Stimulated activated CD8-positive, alpha-beta memory T cell treated with anti-CD3 and anti-CD28 coated beads, Interleukin-2, amount 100 ng/mL, for 48 hours (primary cell): ENCODE measurements around the gene FCN1.

ENCODE experiments used
- DNase-seq, 2 donors: peaks; one replicate each; pipeline ENCODE4 v3.0.0-alpha.2; 2020; ENCODE audit warnings: low read depth in 2 of 2

The FCN1 gene

DNA sequence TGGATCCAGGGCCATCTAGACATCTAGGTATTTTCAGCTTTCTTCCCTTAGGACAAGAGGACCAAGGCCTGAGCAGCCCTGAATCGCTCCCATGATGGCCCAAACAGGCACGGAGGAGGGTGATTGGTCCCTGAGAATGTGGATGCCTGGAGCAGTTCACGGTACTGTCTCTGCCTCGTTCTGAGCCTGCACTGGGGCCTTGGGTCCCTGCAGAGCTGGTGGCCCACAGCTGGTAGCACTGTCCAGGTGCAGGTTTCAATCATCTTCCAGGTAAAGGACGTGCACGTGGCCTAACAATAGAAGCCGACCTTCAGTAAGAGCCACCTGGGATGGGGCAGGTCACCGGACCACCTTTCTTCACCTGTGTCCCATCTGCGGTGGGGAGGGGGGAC lies 19.4 kb upstream of the FCN1 start:
- no peak for DNase-seq

DNA sequence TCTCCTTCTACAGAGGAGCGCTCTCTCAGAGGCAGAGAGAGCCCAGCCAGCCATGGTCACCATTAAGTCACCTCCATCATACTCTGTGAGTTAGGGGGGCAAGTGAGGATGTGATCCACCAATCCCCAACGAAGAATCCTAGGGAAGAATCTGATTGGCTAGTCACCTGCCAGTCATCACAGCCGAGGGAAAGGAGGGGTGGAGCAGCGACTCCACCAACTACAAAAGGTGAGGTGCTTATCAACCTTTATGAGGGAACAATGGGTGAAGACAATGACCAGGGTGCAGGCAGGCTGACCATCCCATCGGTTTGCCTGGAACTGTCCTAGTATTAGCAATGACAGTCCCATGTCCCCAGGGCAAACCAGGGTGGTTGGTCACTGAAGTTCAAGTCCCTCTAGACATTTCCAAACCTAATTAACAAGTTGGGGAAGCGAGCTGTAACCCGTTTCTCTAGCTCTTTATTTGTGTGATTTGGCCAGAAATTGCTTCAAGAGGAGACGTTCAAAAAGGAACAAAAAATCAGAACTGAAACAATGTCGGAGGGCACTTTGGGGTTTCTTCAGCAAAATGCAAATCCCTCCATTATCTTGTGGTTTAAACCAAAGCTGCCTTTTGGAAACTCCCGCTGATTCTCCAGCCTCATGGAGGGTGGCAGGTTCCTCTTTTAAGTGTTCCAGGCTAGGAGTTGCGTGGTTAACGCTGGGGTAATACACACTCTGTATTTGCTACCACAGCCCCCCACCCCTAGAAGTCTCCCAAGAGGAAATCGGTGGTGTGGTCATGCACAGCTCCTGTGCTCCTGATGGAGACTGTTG lies 18.8 kb upstream of the FCN1 start:
- DNase-seq = no peak

GRCh38 chr9:134935701-134936345 lies 18.1 kb upstream of the FCN1 start:
- DNase-seq = no peak

GRCh38 chr9:134935056-134935640 lies 17.4 kb upstream of the FCN1 start:
- no peak for DNase-seq

DNA sequence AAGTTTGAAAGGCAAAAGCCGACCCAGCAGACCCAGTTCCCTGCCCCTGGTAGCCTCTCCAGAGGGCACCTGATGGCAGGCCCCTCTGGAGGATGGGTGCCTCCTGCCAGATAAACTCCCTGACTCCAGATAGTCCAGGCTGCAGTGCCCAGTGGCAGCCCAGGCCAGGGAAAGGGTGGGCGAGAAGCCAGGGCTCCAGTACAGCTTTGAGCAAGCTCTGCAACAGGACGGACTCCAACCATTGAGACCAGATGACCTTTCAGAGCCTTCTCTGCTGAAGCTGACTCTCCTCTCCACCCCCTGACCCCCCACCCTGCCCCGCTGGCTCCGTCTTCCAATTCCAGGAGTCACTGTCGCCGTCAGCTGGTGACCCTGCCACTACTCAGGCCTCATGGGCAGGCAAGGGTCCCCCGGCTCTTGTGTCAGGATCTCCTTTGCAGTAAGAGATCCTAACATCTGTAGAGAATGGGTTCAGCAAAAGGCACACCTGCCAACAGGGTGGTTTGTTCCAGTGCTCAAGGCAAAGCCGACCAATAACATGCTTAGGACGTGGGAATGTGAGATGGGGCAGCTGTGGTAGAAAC lies 15.5 kb upstream of the FCN1 start:
- no peak for DNase-seq

- no peak for DNase-seq
Observed at GRCh38 chr9:134932606-134933005, 14.9 kb upstream of the FCN1 start.

DNA sequence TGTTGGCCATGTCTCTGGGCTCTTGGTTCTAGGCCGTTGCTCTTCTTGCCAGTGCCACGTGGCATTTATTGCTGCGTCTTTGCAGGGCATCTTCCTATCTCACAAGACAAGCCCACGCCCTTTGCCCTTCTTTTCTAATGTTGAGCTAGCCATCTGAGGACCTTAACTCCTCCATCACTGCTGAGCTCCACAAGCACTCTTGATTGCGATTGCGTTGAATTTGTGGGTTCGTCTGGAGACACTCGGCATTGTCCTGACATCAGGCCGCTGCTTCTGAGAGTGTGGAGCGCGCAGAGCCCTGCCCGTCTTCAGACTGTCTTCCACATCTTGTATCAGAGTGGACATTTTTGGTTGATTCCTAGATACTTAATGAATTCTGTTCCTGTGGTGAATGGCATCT lies 14.5 kb upstream of the FCN1 start:
- DNase-seq = no peak

DNA sequence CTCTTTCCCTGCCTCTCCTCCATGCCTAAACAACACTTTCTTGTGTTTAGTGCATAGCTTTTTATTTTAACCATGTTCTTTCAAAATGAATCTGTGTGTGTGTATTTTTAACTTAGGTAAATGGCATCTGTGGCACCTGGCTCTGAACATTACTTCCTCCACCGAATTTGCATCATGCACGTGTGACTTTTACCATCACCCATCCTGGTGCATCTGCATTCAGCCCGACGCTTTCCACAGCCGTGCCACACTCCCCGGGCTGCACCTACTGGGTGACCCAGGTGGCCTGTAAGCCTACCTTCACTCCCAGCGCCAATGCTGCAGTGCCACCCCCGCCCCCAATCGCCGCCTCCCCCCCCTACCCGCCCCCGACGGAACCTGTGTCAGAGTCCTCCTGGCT lies 12.7 kb upstream of the FCN1 start:
- DNase-seq = no peak

DNA sequence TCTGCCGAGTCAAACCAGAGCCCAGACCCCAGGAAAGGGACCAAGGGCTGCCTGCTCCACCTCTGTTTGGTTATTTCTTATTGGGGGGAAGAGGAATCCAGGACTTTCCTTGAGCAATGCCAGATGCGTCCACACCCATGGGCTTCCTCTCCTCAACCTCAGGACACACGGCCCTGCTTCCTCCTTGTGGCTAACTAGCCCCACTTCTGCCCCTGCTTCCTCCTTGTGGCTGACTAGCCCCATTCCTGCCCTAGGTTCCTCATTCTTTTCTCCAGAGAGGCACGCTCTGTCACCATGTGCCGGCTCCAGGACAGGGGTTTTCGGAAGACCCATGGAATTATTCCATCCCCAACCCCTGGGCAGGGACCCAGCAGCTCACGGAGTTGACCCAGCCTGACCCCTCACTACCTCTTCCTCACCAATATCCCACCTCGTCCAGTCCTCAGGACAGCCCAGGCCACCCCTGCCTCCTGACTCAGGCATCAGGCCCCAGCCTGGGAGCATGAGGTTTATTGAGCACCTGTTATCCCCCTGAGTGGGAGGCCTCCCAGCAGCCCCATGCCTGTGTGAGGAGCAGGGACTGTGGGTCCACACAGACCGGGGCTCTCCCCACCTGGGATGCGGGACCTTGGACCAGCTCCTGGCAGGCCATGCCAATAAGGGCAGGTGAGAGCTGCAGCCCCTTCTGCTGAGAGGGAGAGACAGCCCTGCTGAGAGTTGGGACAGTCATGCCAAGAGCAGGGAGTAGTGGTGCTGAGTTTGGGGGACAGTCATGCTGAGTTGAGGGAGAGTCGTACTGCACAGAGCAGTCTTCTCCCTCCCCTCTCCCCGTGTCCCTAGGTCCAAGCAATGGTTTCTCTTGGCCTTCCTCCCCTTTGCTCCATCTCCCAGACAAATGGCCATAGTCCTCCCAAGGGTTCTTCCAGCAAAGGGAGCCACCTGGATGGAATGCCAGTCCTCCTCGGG lies 11.8 kb upstream of the FCN1 start:
- DNase-seq = no peak

GRCh38 chr9:134928436-134929192 lies 10.9 kb upstream of the FCN1 start:
- no peak for DNase-seq

GRCh38 chr9:134925011-134925511 lies 7.3 kb upstream of the FCN1 start:
- DNase-seq = no peak

GRCh38 chr9:134923466-134923865 lies 5.8 kb upstream of the FCN1 start:
- no peak for DNase-seq

DNA sequence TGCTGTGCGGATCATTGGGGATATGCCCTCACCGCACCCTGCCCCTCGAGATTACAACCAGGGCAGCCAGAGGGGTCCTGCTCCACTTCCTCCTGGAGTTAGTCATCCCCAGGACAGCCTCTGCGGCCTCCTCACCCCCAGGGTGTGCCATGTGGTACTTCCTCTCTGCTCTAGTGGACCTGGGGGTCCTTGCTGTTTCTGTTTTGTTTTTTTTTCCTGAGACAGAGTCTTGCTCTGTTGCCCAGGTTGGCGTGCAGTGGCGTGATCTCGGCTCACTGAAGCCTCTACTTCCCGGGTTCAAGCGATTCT lies 5.2 kb upstream of the FCN1 start:
- no peak for DNase-seq

DNA sequence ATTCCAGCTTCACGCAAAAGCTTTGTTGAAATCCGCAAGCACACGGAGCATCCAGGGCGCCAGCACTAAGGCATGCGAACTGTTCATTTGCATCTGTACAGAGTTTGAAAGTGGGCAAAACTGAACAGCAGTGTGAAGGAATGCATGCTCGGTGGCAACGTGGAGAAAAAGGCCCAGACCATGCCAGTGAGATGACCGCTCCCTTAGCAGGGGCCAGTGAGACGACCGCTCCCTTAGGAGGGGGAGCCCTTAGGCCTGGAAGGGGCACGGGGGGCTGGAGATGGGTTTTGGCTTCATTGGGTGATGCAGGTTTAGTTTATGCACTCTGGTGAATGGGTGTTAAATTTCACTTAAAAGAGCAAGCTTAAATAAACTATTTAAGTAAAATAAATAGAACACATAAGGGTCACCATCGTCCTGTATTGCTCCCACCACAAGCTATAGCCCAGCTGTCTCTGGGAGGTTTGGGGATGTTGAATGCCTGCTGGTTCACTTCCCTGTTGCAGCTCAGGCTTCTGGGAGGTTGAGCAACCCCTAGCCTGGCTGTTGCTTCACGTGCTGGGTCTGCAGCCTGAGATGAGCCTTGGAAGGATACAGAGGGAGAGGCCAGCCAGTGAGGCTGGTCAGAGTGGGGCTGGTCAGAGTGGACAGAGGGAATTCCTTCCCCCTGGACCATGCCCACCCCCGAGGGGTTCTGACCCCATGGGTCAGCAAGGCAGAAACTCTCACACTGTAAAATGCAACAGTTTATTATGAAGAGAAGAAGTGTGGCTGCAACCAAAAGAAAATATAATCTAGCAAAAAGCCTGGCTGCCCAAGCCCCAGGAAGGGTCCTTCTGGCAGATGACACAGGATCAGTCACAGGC lies 4.6 kb upstream of the FCN1 start:
- no peak for DNase-seq

GRCh38 chr9:134919303-134919702 lies 1.6 kb upstream of the FCN1 start:
- no peak for DNase-seq

- DNase-seq = no peak
Observed at GRCh38 chr9:134918646-134919045, 934 bp upstream of the FCN1 start.

DNA sequence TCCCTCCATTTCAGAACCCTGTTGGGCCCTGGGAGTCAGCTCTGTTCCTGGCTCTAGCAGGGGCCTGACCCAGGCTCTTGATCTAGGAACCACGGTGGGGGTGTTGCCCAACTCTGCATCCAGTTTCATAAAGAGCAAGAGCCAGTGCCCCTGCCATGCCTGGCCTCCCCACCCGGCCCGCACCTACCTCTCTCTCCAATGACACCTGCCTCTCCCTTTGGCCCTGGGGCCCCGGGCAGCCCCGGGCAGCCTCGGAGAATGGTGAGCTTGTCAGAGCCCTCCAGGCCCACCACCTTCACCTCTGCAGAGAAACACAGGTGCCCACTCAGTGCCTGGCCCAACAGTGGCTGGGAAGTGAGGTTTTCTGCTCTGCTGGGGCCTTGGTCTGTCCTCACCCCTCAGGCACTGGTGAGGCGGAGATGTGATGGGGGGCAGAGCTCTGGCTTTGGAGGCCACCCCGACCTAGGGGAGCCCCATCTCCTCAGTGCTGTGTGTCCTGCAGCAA lies 1.5 kb downstream of the FCN1 start:
- DNase-seq = no peak

DNA sequence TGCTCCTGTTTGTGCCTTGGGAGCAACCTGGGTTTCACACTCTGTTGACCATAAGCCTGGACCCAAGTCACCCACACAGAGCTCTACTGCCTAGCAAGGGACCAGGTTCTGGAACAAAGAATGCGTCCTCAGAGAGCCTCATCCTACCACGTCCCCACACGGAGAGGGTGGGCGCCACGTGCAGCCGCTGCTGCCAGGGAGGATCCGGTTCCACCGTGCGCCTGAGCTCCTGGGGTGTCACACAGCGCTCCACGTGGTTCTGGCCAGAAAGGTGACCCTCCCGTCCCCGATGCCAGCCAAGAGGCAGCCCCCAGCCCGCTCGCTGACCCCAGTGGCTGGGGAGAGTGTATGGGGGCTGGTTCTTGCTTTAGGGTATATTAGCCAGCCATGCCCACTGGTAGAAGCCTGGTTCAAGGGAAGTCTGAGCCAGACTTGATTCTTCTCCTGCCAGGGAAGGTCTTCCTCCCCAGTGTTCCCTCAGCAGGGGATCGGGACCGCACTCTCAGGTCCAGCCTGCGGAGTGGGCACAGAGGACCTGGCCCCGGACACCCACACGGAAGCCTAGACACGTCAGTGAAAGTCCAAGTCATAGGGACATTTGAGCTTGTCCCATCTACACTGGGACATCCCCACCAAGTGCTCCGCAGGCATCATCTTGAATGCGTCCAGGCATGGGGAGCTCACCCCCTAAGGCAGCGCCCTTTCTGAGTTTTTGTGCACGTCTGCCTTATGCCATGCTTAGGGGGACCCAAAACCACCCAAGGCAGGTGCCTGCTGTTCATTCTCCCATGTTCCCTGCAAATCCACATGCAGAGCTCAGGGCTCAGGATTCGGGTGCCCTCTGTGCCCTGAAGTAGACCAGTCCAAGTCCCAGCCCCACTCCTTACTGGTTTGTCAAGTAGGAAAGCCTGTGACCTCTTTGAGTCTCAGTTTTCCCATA lies 2.4 kb downstream of the FCN1 start:
- no peak for DNase-seq

GRCh38 chr9:134914501-134914834 lies 3.2 kb downstream of the FCN1 start:
- DNase-seq = no peak
